Trophoblast cell (in vitro differentiated cells and primary cell): Measurements from ENCODE around the gene NIN.

Experiments
- DNase-seq, 2 donors: peaks; one replicate each; pipeline ENCODE4 v3.0.0-alpha.2; 2016
- H2AFZ ChIP-seq: 2 replicates; pipeline ENCODE4 v1.6.1; 2013; ENCODE audit warnings: low read length, moderate library complexity, mild to moderate bottlenecking; ENCODE audit not compliant: insufficient read depth, poor library complexity
- H2AK5ac ChIP-seq: 2 replicates; pipeline ENCODE4 v1.6.1; 2013; ENCODE audit warnings: mild to moderate bottlenecking, low read length
- H2BK120ac ChIP-seq: 2 replicates; pipeline ENCODE4 v1.6.1; 2013; ENCODE audit warnings: low read length, mild to moderate bottlenecking, moderate library complexity; ENCODE audit not compliant: insufficient read depth, poor library complexity
- H2BK12ac ChIP-seq: 2 replicates; pipeline ENCODE4 v1.6.1; 2013; ENCODE audit warnings: mild to moderate bottlenecking, low read length, moderate library complexity
- H2BK5ac ChIP-seq: 2 replicates; pipeline ENCODE4 v1.6.1; 2013; ENCODE audit warnings: low read length, low read depth, moderate library complexity, mild to moderate bottlenecking; ENCODE audit not compliant: poor library complexity
- H3K14ac ChIP-seq: 2 replicates; pipeline ENCODE4 v1.6.1; 2013; ENCODE audit warnings: mild to moderate bottlenecking, low read length
- H3K18ac ChIP-seq: 2 replicates; pipeline ENCODE4 v1.6.1; 2013; ENCODE audit warnings: mild to moderate bottlenecking, low read length
- H3K23ac ChIP-seq: 2 replicates; pipeline ENCODE4 v1.6.1; 2013; ENCODE audit warnings: low read length
- H3K27ac ChIP-seq: 2 replicates; pipeline ENCODE4 v1.5.1; 2013; ENCODE audit warnings: low read depth, mild to moderate bottlenecking, inconsistent platforms, low read length, moderate library complexity
- H3K27me3 ChIP-seq: 2 replicates; pipeline ENCODE4 v1.6.1; 2013; ENCODE audit warnings: inconsistent platforms, mild to moderate bottlenecking, low read length, moderate library complexity; ENCODE audit not compliant: insufficient read depth
- H3K36me3 ChIP-seq, 2 experiments: 1 replicate in 1 of 2; 2 replicates in 1 of 2; pipeline ENCODE4 v1.6.1; 2013; ENCODE audit warnings: low read length in 2 of 2, mild to moderate bottlenecking in 2 of 2, moderate library complexity in 1 of 2; ENCODE audit not compliant: insufficient read depth in 2 of 2, control insufficient read depth in 1 of 2
- H3K4ac ChIP-seq: 2 replicates; pipeline ENCODE4 v1.6.1; 2013; ENCODE audit warnings: low read depth, mild to moderate bottlenecking, low read length, moderate library complexity
- H3K4me1 ChIP-seq, 2 experiments: 1 replicate in 1 of 2; 2 replicates in 1 of 2; pipeline ENCODE4 v1.6.1; 2013; ENCODE audit warnings: low read length in 2 of 2, mild to moderate bottlenecking in 2 of 2, moderate library complexity in 1 of 2; ENCODE audit not compliant: insufficient read depth in 2 of 2, control insufficient read depth in 1 of 2
- H3K4me2 ChIP-seq: 2 replicates; pipeline ENCODE4 v1.6.1; 2013; ENCODE audit warnings: inconsistent platforms, mild to moderate bottlenecking, low read length, moderate library complexity
- H3K4me3 ChIP-seq: 2 replicates; pipeline ENCODE4 v1.5.1; 2013; ENCODE audit warnings: mild to moderate bottlenecking, low read depth, low read length, inconsistent platforms
- H3K79me1 ChIP-seq: one replicate; pipeline ENCODE4 v1.6.1; 2013; ENCODE audit warnings: low read length
- H3K79me2 ChIP-seq: 2 replicates; pipeline ENCODE4 v1.6.1; 2013; ENCODE audit warnings: low read length, mild to moderate bottlenecking; ENCODE audit not compliant: control insufficient read depth, insufficient read depth, poor library complexity
- H3K9ac ChIP-seq: 2 replicates; pipeline ENCODE4 v1.6.1; 2013; ENCODE audit warnings: mild to moderate bottlenecking, low read length
- H3K9me3 ChIP-seq: 2 replicates; pipeline ENCODE4 v1.6.1; 2013; ENCODE audit warnings: low read depth, mild to moderate bottlenecking, control low read depth, inconsistent platforms, low read length; ENCODE audit not compliant: insufficient read depth
- H4K12ac ChIP-seq: 2 replicates; pipeline ENCODE4 v1.6.1; 2013; ENCODE audit warnings: low read depth, mild to moderate bottlenecking, low read length, moderate library complexity
- H4K8ac ChIP-seq: 2 replicates; pipeline ENCODE4 v1.6.1; 2013; ENCODE audit warnings: low read depth, mild to moderate bottlenecking, low read length, moderate library complexity
- H4K91ac ChIP-seq: one replicate; pipeline ENCODE4 v1.6.1; 2013; ENCODE audit warnings: low read depth, mild to moderate bottlenecking, low read length, moderate library complexity
- WGBS: extraction: QIAGEN DNeasy Blood & Tissue Kit; methylation state at CpG from one replicate; pipeline ENCODE4 v1.1.7; 2013; ENCODE audit warnings: missing lambda C conversion rate; ENCODE audit not compliant: insufficient read length, insufficient coverage; ENCODE audit errors: extremely low coverage; 5-methylcytosine and 5-hydroxymethylcytosine counted together

Gene NIN

GRCh38 chr14:50772412-50772811 lies 58.5 kb downstream of the NIN start:
- Histone ChIP-seq H2AK5ac (no peak overlapping the region), H3K79me2 (no peaks in the 10 kb centered on the region), H3K4me1 (peaks cover 0 to 3% of the 10 kb centered on the region in 2 experiments), H3K4me3 (no peak overlapping the region), H3K9me3 (peaks cover 2% of the 10 kb centered on the region), H2BK12ac (no peak overlapping the region), H2AFZ (no peak overlapping the region), H3K36me3 (peaks cover 11 to 19% of the 10 kb centered on the region in 2 experiments), H3K9ac (no peak overlapping the region), H3K23ac (peak overlapping the region; percentile 21), H3K4me2 (no peak overlapping the region), H4K91ac (no peak overlapping the region), H2BK120ac (no peak overlapping the region), H3K4ac (no peak overlapping the region), H3K27me3 (no peaks in the 10 kb centered on the region), H3K27ac (no peak overlapping the region), H4K12ac (no peak overlapping the region), H2BK5ac (no peak overlapping the region), H3K79me1 (peaks cover 1% of the 10 kb centered on the region), H3K14ac (no peak overlapping the region), H3K18ac (no peak overlapping the region), H4K8ac (no peak overlapping the region)
- no peak for DNase-seq
- no CpG with 5 or more reads among the region's 7 CpGs for WGBS

GRCh38 chr14:50770586-50770985 lies 60.4 kb downstream of the NIN start:
- peaks cover 2% of the 10 kb centered on the region for H3K9me3 ChIP-seq
- H3K27ac ChIP-seq = no peak overlapping the region
- no peak overlapping the region for H3K4me2 ChIP-seq
- H3K79me2 ChIP-seq = no peaks in the 10 kb centered on the region
- no peak overlapping the region for H3K23ac ChIP-seq
- H3K27me3 ChIP-seq = no peaks in the 10 kb centered on the region
- H3K18ac ChIP-seq = no peak overlapping the region
- no peak overlapping the region for H3K9ac ChIP-seq
- no peak overlapping the region for H2AFZ ChIP-seq
- no peak overlapping the region for H2AK5ac ChIP-seq
- no peak overlapping the region for H3K4ac ChIP-seq
- no peak overlapping the region for H4K8ac ChIP-seq
- H2BK120ac ChIP-seq = no peak overlapping the region
- H3K4me3 ChIP-seq = no peak overlapping the region
- H4K91ac ChIP-seq = no peak overlapping the region
- peaks cover 5% of the 10 kb centered on the region for H3K79me1 ChIP-seq
- peaks cover 11 to 19% of the 10 kb centered on the region in 2 experiments for H3K36me3 ChIP-seq
- no peak overlapping the region for H2BK12ac ChIP-seq
- WGBS = no CpG with 5 or more reads among the region's 8 CpGs
- no peak overlapping the region for H4K12ac ChIP-seq
- no peak overlapping the region for H3K14ac ChIP-seq
- peaks cover 5 to 8% of the 10 kb centered on the region in 2 experiments for H3K4me1 ChIP-seq
- DNase-seq = no peak
- H2BK5ac ChIP-seq = no peak overlapping the region

- H3K27me3 ChIP-seq = no peaks in the 10 kb centered on the region
- H2AK5ac ChIP-seq = no peak overlapping the region
- peaks cover 5% of the 10 kb centered on the region for H3K79me1 ChIP-seq
- H2BK120ac ChIP-seq = no peak overlapping the region
- no peak overlapping the region for H3K23ac ChIP-seq
- H2BK5ac ChIP-seq = no peak overlapping the region
- no peak overlapping the region for H3K4me3 ChIP-seq
- H4K12ac ChIP-seq = no peak overlapping the region
- no peaks in the 10 kb centered on the region for H3K79me2 ChIP-seq
- H3K27ac ChIP-seq = no peak overlapping the region
- DNase-seq = no peak
- no CpG with 5 or more reads among the region's 13 CpGs for WGBS
- peaks cover 2% of the 10 kb centered on the region for H3K9me3 ChIP-seq
- H4K91ac ChIP-seq = no peak overlapping the region
- H3K4ac ChIP-seq = no peak overlapping the region
- H2AFZ ChIP-seq = no peak overlapping the region
- H3K4me2 ChIP-seq = no peak overlapping the region
- no peak overlapping the region for H3K9ac ChIP-seq
- H3K36me3 ChIP-seq = peaks cover 11 to 19% of the 10 kb centered on the region in 2 experiments
- H2BK12ac ChIP-seq = peak overlapping the region; percentile 19
- no peak overlapping the region for H4K8ac ChIP-seq
- no peak overlapping the region for H3K18ac ChIP-seq
- peaks cover 5 to 8% of the 10 kb centered on the region in 2 experiments for H3K4me1 ChIP-seq
- H3K14ac ChIP-seq = no peak overlapping the region
Measured at GRCh38 chr14:50769863-50770500, 61.0 kb downstream of the NIN start.

- H2BK5ac ChIP-seq = no peak overlapping the region
- H3K23ac ChIP-seq = no peak overlapping the region
- WGBS = no CpG with 5 or more reads among the region's 3 CpGs
- H2AFZ ChIP-seq = no peak overlapping the region
- no peak overlapping the region for H3K14ac ChIP-seq
- no peak overlapping the region for H2BK12ac ChIP-seq
- no peak overlapping the region for H3K4me3 ChIP-seq
- no peak overlapping the region for H4K91ac ChIP-seq
- no peak overlapping the region for H3K27ac ChIP-seq
- H3K79me2 ChIP-seq = no peaks in the 10 kb centered on the region
- H3K18ac ChIP-seq = no peak overlapping the region
- no peak overlapping the region for H4K8ac ChIP-seq
- H2BK120ac ChIP-seq = no peak overlapping the region
- no peaks in the 10 kb centered on the region for H3K27me3 ChIP-seq
- no peak overlapping the region for H4K12ac ChIP-seq
- peaks cover 4% of the 10 kb centered on the region for H3K79me1 ChIP-seq
- no peak overlapping the region for H3K4me2 ChIP-seq
- no peak overlapping the region for H3K4ac ChIP-seq
- peaks cover 5% of the 10 kb centered on the region in 2 experiments for H3K4me1 ChIP-seq
- H3K9me3 ChIP-seq = peaks cover 2% of the 10 kb centered on the region
- no peak overlapping the region for H2AK5ac ChIP-seq
- no peak for DNase-seq
- no peak overlapping the region for H3K9ac ChIP-seq
- peaks cover 11 to 19% of the 10 kb centered on the region in 2 experiments for H3K36me3 ChIP-seq
Measured at GRCh38 chr14:50768680-50769079, 62.3 kb downstream of the NIN start.
